ENCODE measurements around the gene GRIN3B. TPM values are rescaled to one million over a fixed set of nuclear protein-coding genes. Genes with fewer than 3 reads are reported as not detected.

The GRIN3B gene
- total RNA-seq, 1 experiment from 2014 or later = 0.24 TPM

DNA sequence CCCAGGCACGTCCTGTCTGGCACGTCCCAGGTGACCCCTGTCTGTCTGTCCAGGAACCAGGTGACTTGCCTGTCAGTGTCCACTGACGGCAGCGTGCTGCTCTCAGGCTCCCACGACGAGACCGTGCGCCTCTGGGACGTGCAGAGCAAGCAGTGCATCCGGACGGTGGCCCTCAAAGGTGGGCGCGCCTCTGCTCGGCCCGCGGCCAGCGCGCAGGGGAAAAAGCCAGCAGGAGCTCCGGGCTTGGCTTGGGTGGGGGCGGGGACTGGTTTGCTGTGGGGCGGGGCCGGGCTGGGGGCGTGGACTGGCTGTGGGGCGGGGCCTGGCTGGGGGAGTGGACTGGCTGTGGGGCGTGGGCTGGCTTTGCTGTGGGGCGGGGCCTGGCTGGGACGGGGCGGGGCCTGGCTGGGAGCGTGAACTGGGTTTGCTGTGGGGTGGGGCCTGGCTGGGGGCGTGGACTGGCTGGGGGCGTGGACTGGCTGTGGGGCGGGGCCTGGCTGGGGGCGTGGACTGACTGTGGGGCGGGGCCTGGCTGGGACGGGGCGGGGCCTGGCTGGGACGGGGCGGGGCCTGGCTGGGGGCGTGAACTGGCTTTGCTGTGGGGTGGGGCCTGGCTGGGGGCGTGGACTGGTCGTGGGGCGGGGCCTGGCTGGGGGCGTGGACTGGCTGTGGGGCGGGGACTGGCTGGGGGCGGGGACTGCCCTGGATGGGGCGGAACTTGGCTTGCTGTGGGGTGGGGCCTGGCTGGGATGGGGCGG lies 8.9 kb upstream of the GRIN3B start:
- DNase-seq (ENCODE audit: low read depth) = no peak

DNA sequence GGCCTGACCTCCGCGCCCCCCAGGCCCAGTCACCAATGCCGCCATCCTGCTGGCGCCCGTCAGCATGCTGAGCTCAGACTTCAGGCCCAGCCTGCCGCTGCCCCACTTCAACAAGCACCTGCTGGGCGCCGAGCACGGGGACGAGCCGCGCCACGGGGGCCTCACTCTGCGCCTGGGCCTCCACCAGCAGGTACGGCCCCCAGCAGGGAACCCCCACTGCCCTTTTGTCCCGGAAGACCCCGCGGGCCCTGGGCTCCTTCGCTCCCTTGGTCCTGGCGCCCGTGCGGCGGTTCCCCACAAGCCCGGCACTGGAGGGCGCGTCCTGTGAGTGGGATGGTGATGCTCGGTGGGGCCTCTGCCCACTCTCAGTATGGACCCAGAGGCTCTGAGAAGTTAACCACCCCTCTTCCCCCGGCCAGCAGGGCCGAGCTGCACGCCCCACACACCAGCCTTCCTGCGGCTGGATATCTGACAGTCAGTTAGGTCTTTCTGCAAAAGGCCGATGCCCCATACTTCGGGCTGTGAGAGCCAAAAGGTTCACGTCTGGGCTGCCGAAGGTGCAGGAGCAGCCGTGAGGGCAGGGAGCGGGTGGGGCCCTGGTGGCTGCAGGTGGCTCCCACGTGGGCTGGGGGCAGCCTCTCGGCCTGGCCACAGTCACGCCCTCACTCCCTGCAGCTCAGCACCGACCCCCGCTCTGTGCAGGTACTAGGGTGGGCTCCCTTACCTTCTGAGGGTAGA lies 8.1 kb upstream of the GRIN3B start:
- no peak for DNase-seq (ENCODE audit: low read depth)

GRCh38 chr19:992670-993055 lies 7.6 kb upstream of the GRIN3B start:
- DNase-seq (ENCODE audit: low read depth) = no peak

DNA sequence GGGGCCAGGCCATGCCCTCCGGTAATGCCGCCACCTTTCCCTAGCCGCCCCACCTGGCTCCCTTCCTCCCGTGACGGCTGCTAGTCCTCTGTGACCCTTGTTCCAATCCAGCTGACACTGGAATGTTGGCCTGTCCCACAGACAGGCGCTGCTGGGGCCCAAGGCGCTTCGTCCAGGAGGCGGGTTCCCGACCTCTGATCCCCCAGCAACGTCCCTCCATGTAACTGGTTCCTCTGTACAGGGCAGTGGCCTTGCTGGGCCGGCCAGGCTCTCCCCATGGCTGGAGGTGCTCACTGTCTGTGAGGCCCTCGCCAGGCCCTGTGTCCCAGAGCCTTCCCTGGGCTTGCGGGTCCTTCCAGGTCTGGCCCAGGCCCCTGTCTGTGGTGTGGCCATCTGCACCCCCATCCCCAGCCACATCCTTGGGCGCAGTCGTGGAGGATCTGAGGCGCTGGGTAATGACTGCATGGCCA lies 6.8 kb upstream of the GRIN3B start:
- DNase-seq (ENCODE audit: low read depth) = no peak

- DNase-seq (ENCODE audit: low read depth) = no peak
Observed at GRCh38 chr19:993831-994393, 6.3 kb upstream of the GRIN3B start.

DNA sequence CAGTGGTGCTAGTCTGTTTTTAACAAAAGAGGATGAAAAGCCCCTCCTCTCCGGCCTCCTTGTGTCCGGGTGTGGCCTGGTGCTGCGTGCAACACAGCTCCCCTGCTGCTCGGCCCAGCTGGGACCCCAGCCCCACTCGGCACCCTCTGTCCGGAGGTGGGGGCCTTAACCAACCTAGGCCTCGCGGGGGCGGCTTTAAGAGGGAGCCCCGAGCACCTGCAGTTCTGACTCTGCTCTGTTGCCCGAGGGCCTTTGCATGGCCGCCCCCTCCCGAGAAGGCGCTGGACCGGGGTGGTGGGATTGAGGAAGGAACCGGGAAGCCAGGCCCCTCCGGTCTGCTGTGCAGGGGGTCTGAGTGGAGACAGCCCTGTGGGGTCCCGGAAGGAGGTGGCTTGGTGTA lies 5.7 kb upstream of the GRIN3B start:
- DNase-seq (ENCODE audit: low read depth) = no peak

DNA sequence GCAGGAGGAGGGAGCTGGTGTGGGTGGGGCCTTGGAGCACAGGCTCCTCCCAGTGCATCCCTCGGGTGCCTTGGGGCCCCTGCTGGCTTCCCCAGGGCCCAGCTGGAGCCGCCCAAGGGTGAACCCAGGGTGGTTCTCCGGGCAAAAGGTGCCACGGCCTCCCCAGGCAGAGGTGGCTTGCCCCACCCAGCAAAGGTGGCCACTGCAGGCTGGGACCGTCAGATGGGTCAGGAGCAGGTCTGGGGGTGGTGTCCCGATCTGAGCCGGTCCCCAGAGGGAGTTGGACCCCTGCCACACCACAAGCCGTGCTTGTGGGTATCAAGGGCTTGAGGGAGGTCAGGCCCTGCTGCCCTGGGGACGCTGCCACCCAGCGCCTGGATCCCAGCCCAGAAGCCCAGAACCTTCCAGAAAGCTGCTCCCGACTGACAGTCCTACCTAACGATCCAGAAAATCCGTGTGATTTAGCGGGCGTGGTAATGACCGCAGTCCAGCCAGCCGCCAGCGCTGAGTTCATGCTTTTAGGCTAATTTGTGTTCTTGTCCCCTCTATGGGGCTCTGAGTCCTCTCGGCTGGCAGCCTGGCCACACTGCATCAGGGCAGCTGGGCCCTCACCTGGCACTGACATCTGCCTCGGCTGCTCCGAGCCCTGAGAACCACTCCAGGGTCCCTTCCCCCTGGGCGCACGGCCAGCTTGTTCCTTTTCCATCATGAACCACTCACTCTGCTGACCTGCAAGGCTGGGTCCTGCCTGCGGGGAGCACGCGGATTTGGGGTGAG lies 5.0 kb upstream of the GRIN3B start:
- peak; percentile 87 for DNase-seq (ENCODE audit: low read depth)

DNA sequence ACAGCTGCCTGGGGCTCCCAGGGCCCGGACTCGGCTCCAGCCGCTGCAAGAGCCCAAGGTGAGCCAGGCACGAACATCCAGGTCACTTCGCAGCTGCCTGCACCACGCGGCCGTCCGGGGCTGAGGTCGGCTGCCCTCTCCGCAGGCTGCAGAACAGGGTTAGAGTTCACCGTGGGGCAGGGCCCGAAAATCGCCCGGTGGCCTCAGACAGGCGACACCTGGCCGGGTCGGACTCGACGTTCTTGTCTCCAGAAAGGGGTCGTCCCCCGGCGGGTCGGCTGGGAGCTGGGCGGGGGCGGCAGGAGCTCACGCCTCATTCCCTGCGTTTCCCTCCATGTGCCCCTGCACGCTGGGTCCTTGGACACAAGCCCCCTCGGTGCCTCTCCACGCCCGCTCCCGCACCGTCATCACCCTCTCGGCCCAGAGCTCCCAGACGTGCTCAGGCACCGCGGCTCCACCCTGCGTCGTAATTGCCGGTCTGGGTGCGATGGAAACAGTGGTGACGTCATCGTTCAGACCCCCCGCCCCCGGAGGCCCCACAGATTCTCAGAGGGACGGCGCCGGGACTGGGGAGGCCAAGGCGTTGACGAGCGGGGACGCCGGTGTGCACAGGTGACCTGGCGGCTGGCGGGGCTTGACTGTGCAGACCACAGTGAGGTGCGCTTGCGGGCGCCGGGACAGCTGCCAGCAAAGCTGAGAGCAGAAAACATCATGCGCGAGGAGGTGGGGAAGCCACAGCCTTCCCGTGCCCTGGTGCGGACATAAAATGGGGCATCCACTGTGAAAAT lies 4.0 kb upstream of the GRIN3B start:
- DNase-seq (ENCODE audit: low read depth) = peak; percentile 43

DNA sequence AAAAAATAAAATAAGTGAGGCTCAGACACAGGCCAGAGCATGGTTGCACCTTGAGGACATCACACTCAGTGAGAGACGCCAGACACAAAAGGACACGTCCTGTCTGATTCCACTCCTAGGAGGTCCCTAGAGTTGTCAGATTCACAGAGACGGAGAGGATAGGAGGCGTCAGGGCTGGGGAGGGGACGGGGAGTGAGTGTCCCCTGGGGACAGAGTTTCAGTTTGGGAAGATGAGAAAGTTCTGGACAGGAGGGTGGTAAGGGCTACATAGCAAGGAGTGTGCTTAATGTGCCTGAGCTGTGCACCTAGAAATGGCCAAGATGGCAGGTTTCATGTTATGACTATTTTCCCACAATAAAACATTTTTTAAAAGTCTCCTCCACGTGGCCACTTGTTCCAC lies 2.2 kb upstream of the GRIN3B start:
- no peak for DNase-seq (ENCODE audit: low read depth)

- DNase-seq (ENCODE audit: low read depth) = no peak
Observed at GRCh38 chr19:999379-999719, 870 bp upstream of the GRIN3B start.

DNA sequence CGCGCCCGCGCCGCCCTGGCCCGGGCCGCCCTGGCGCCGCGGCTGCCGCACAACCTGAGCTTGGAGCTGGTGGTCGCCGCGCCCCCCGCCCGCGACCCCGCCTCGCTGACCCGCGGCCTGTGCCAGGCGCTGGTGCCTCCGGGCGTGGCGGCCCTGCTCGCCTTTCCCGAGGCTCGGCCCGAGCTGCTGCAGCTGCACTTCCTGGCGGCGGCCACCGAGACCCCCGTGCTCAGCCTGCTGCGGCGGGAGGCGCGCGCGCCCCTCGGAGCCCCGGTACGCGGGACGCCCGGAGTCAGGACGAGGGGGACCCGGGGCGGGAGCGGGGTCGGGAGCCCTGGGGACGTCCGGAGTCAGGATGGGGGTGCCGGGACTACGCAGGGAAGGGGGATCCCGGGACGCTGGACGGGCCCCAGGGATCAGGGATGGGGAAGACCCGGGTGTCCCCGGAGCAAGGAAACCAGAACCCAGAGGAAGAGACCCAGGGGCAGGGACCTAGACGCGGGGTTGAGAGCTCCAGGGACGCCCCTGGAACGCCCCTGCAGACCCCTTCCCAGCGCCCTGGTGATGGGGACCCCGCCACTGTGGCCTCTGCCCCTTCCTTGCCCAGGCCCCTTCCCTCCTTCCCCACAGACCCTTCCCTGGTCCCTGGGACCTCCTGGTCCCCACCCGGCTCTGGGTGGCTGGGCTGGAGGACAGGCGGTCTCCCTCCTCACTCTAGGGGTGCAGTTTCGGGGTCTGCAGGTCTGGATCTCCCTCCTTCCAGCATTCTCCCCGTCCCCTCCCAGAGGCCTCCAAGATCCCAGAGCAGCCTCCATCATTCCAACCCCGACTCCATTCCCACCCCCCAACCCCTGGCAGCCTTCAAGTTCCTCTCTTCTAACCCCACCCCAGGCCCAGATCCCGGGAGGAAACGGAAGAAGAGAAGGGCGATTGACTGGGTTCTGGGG lies 645 bp downstream of the GRIN3B start:
- DNase-seq (ENCODE audit: low read depth) = no peak

GRCh38 chr19:1001538-1002166 lies 1.4 kb downstream of the GRIN3B start:
- no peak for DNase-seq (ENCODE audit: low read depth)

- DNase-seq (ENCODE audit: low read depth) = no peak
Observed at GRCh38 chr19:1002600-1002999, 2.4 kb downstream of the GRIN3B start.

- no peak for DNase-seq (ENCODE audit: low read depth)
Observed at GRCh38 chr19:1003283-1003682, 3.1 kb downstream of the GRIN3B start.

DNA sequence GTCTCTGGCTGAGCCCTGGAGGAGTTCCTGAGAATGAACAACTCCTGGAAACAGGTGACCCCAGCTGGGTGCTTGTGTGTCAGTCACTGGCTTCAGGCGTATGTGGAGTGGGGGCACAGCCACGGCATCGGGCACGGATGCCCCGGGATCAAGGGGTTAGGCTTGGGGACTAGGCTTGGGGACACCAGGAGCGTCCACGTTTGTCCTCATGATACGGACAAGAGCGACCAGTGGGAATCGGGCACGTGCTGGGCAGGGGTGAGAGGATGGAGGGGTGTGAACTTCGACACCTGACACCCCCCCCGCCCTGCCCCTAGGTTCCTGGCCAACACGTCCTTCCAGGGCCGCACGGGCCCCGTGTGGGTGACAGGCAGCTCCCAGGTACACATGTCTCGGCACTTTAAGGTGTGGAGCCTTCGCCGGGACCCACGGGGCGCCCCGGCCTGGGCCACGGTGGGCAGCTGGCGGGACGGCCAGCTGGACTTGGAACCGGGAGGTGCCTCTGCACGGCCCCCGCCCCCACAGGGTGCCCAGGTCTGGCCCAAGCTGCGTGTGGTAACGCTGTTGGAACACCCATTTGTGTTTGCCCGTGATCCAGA lies 4.1 kb downstream of the GRIN3B start:
- no peak for DNase-seq (ENCODE audit: low read depth)

- DNase-seq (ENCODE audit: low read depth) = no peak
Observed at GRCh38 chr19:1004803-1005664, 4.8 kb downstream of the GRIN3B start.

- no peak for DNase-seq (ENCODE audit: low read depth)
Observed at GRCh38 chr19:1006711-1007398, 6.6 kb downstream of the GRIN3B start.

All from RPMI7951 (cell line).